Measurements from ENCODE around the gene DECR2. TPM values are rescaled to one million over a fixed set of nuclear protein-coding genes. Genes with fewer than 3 reads are reported as not detected.

The DECR2 gene
- total and polyA plus RNA-seq, 2 of the 13 experiments (the other 11 are each of a cell fraction or from before 2014, with no cell fraction given): 36.3 to 44.6 TPM

GRCh38 chr16:361872-362701 lies 39.6 kb upstream of the DECR2 start (continued):
- TF ChIP-seq THAP8 (CRISPR knock-in tag; IDR thresholded peaks at IDR 0.05; ENCODE audit: borderline replicate concordance): no peak
- TF ChIP-seq PAXIP1 (CRISPR knock-in tag; conservative IDR thresholded peaks at IDR 0.05): peak; percentile 88
- no peak for TF ChIP-seq ZNF20 (CRISPR knock-in tag; IDR thresholded peaks at IDR 0.05)
- TF ChIP-seq ZXDC (CRISPR knock-in tag; IDR thresholded peaks at IDR 0.05): no peak
- peak; percentile 65; the same call in 1 of the 2 replicates for TF ChIP-seq ZNF607 (CRISPR knock-in tag; IDR thresholded peaks at IDR 0.05; ENCODE audit: borderline replicate concordance)
- no peak for TF ChIP-seq SATB2 (CRISPR knock-in tag; IDR thresholded peaks at IDR 0.05)
- no peak for TF ChIP-seq ZFP1 (CRISPR knock-in tag; IDR thresholded peaks at IDR 0.05)
- no peak for TF ChIP-seq ZBTB39 (CRISPR knock-in tag; IDR thresholded peaks at IDR 0.05)
- TF ChIP-seq KLF12 (CRISPR knock-in tag; IDR thresholded peaks at IDR 0.05; ENCODE audit: borderline replicate concordance): no peak
- peak; percentile 51 for TF ChIP-seq FOXA3 (CRISPR knock-in tag; IDR thresholded peaks at IDR 0.05)
- TF ChIP-seq HNRNPL (IDR thresholded peaks at IDR 0.05; ENCODE audit: low read depth, low read length): peak; percentile 98
- TF ChIP-seq ZNF180 (CRISPR knock-in tag; IDR thresholded peaks at IDR 0.05; ENCODE audit: borderline replicate concordance, low read depth): no peak
- TF ChIP-seq RFX3 (CRISPR knock-in tag; IDR thresholded peaks at IDR 0.05): no peak
- TF ChIP-seq ZNF160 (CRISPR knock-in tag; IDR thresholded peaks at IDR 0.05): no peak
- TF ChIP-seq FOXO1 (CRISPR knock-in tag; IDR thresholded peaks at IDR 0.05): peak; percentile 50; the same call in 1 of the 2 replicates
- peak; percentile 92 for TF ChIP-seq ZBTB38 (CRISPR knock-in tag; IDR thresholded peaks at IDR 0.05)
- peak; percentile 67; the same call in 1 of the 2 replicates for TF ChIP-seq THAP11 (CRISPR knock-in tag; IDR thresholded peaks at IDR 0.05)
- TF ChIP-seq ZNF567 (CRISPR knock-in tag; IDR thresholded peaks at IDR 0.05; ENCODE audit: borderline replicate concordance): no peak
- TF ChIP-seq HNF4G (IDR thresholded peaks at IDR 0.05; ENCODE audit: borderline replicate concordance, low read depth, low read length): peak; percentile 73
- peak; percentile 83; the same call in 1 of the 2 replicates for TF ChIP-seq HNF4G (CRISPR knock-in tag; IDR thresholded peaks at IDR 0.05; ENCODE audit: borderline replicate concordance, low read depth)
- TF ChIP-seq SMYD3 (CRISPR knock-in tag; IDR thresholded peaks at IDR 0.05): peak; percentile 73; the same call in 1 of the 2 replicates

Measured in HepG2 (cell line).